Peyer's patch (tissue), 4 donors: ENCODE data around the gene XG. TPM values are rescaled to one million over a fixed set of nuclear protein-coding genes. Genes with fewer than 3 reads are reported as not detected.
A peak's percentile ranks its signal among the peaks of the same experiment; 100 is the strongest.
"Not testable (repeated sequence)": the region's sequence is repeated elsewhere in the genome, so short reads cannot be mapped to it uniquely, and the experiment has no call there.

Experiments
- DNase-seq, 3 donors: peaks; one replicate each; pipeline ENCODE4 v3.0.0-alpha.2; 2017 to 2019
- H3K27ac ChIP-seq, 4 donors: fragments of 200-600 bp; sonication (generic); one replicate each; pipeline ENCODE4 v1.5.1; 2016 to 2019
- H3K27me3 ChIP-seq, 2 donors: fragments of 200-600 bp; sonication (generic); one replicate each; pipeline ENCODE4 v1.5.1; 2019
- H3K36me3 ChIP-seq, 3 donors: fragments of 200-600 bp; sonication (generic); one replicate each; pipeline ENCODE4 v1.5.1; 2016 to 2019
- H3K4me1 ChIP-seq, 4 donors: fragments of 200-600 bp; sonication (generic); one replicate each; pipeline ENCODE4 v1.5.1; 2016 to 2019
- H3K4me3 ChIP-seq, 4 donors: fragments of 200-600 bp; sonication (generic); 1 replicate in 3 of 4; 2 replicates in 1 of 4; pipeline ENCODE4 v1.5.1; 2016 to 2019; ENCODE audit warnings: mild to moderate bottlenecking in 1 of 4
- H3K9me3 ChIP-seq, 4 donors: fragments of 200-600 bp; sonication (generic); one replicate each; pipeline ENCODE4 v1.5.1; 2016 to 2019; ENCODE audit warnings: mild to moderate bottlenecking in 1 of 4
- CTCF ChIP-seq, 6 experiments: fragments of 450-650 bp in 4 of 6; fragments of 200-600 bp in 2 of 6; sonication (generic) in 1 of 6; IDR thresholded peaks; one replicate each; pipeline ENCODE4 v1.5.1; 2017 to 2019; ENCODE audit warnings: antibody characterized with exemption in 6 of 6, mild to moderate bottlenecking in 3 of 6, moderate library complexity in 1 of 6
- POLR2A ChIP-seq, 2 donors: fragments of 450-650 bp; IDR thresholded peaks; one replicate each; pipeline ENCODE4 v1.5.1; 2017; ENCODE audit warnings: antibody characterized with exemption in 2 of 2, mild to moderate bottlenecking in 2 of 2, moderate library complexity in 2 of 2
- total RNA-seq, 4 donors: library from RNA; depleted of rRNA; stranded (reverse); fragments of >200 nt; gene quantifications; one replicate each; pipeline ENCODE4 v1.1.0, GENCODE V29; 2016

Gene XG
- total RNA-seq, 4 donors from 2014 or later: 0.40 TPM; not detected in 3

- Histone ChIP-seq H3K4me3 (no peak overlapping the region), H3K9me3 (no peaks in the 10 kb centered on the region), H3K4me1 (peaks cover 0 to 4% (median 0%) of the 10 kb centered on the region in 4 donors), H3K27ac (no peak overlapping the region), H3K27me3 (no peaks in the 10 kb centered on the region), H3K36me3 (peaks cover 0 to 60% (median 0%) of the 10 kb centered on the region in 3 donors)
- no peak for DNase-seq
- TF ChIP-seq CTCF (IDR thresholded peaks at IDR 0.05) (no peak), POLR2A (IDR thresholded peaks at IDR 0.05) (no peak)
Observed at GRCh38 chrX:2740672-2741071, 11.2 kb upstream of the XG start.

- peaks cover 0 to 53% (median 0%) of the 10 kb centered on the region in 3 donors for H3K36me3 ChIP-seq
- no peak overlapping the region for H3K27ac ChIP-seq
- no peaks in the 10 kb centered on the region for H3K27me3 ChIP-seq
- H3K4me3 ChIP-seq: no peak overlapping the region
- H3K4me1 ChIP-seq: peaks cover 0 to 11% (median 0%) of the 10 kb centered on the region in 4 donors
- no peak for DNase-seq
- H3K9me3 ChIP-seq: no peaks in the 10 kb centered on the region
- no peak for TF ChIP-seq CTCF (IDR thresholded peaks at IDR 0.05)
- TF ChIP-seq POLR2A (IDR thresholded peaks at IDR 0.05): no peak
Observed at GRCh38 chrX:2741386-2741785, 10.5 kb upstream of the XG start.

- not testable (repeated sequence) for H3K4me3 ChIP-seq, H3K27ac ChIP-seq, DNase-seq, H3K9me3 ChIP-seq, H3K27me3 ChIP-seq
- H3K36me3 ChIP-seq: peaks cover 0 to 13% (median 0%) of the 10 kb centered on the region in 3 donors
- peaks cover 0 to 14% (median 0%) of the 10 kb centered on the region in 4 donors for H3K4me1 ChIP-seq
Observed at GRCh38 chrX:2746250-2746649, 5.6 kb upstream of the XG start.

GRCh38 chrX:2748171-2748814 is 3.5 kb upstream of the XG start:
- Histone ChIP-seq H3K4me3 (no peak overlapping the region), H3K27ac (no peak overlapping the region), H3K27me3 (no peaks in the 10 kb centered on the region), H3K4me1 (peaks cover 0 to 14% (median 0%) of the 10 kb centered on the region in 4 donors), H3K9me3 (no peaks in the 10 kb centered on the region), H3K36me3 (peaks cover 0 to 2% (median 0%) of the 10 kb centered on the region in 3 donors)
- TF ChIP-seq CTCF (IDR thresholded peaks at IDR 0.05): no peak
- no peak for TF ChIP-seq POLR2A (IDR thresholded peaks at IDR 0.05)
- DNase-seq: peak in 1 of 3 donors; percentile 0

GRCh38 chrX:2748815-2749188 is 3.0 kb upstream of the XG start:
- H3K4me3 ChIP-seq: no peak overlapping the region
- H3K27me3 ChIP-seq: no peaks in the 10 kb centered on the region
- DNase-seq: no peak
- H3K4me1 ChIP-seq: peaks cover 0 to 14% (median 0%) of the 10 kb centered on the region in 4 donors
- H3K27ac ChIP-seq: no peak overlapping the region
- TF ChIP-seq CTCF (IDR thresholded peaks at IDR 0.05) (no peak), POLR2A (IDR thresholded peaks at IDR 0.05) (no peak)
- no peaks in the 10 kb centered on the region for H3K36me3 ChIP-seq
- H3K9me3 ChIP-seq: no peaks in the 10 kb centered on the region

GRCh38 chrX:2751291-2751690 is 549 bp upstream of the XG start:
- Histone ChIP-seq H3K27me3 (no peaks in the 10 kb centered on the region), H3K36me3 (no peaks in the 10 kb centered on the region), H3K4me3 (no peak overlapping the region), H3K9me3 (no peaks in the 10 kb centered on the region), H3K4me1 (peaks cover 0 to 3% (median 0%) of the 10 kb centered on the region in 4 donors), H3K27ac (no peak overlapping the region)
- no peak for TF ChIP-seq POLR2A (IDR thresholded peaks at IDR 0.05)
- no peak for TF ChIP-seq CTCF (IDR thresholded peaks at IDR 0.05)
- DNase-seq: no peak

GRCh38 chrX:2752441-2752840 is 601 bp downstream of the XG start:
- DNase-seq, H3K27ac ChIP-seq, H3K4me1 ChIP-seq, H3K36me3 ChIP-seq, H3K4me3 ChIP-seq, H3K27me3 ChIP-seq, H3K9me3 ChIP-seq: not testable (repeated sequence)

- not testable (repeated sequence) for H3K4me3 ChIP-seq, H3K4me1 ChIP-seq, H3K36me3 ChIP-seq, H3K27ac ChIP-seq, DNase-seq, H3K9me3 ChIP-seq, H3K27me3 ChIP-seq
Observed at GRCh38 chrX:2755163-2755715, 3.4 kb downstream of the XG start.
